Caco-2 (cell line): Measurements from ENCODE around the gene CFAP54. TPM values are rescaled to one million over a fixed set of nuclear protein-coding genes. Genes with fewer than 3 reads are reported as not detected.

Source experiments
- BruUV-seq: library from RNA; stranded (reverse); fragments of 400-500 nt; replicated peaks from 2 replicates; lab custom pipeline; 2021; lab: Mats Ljungman, UMichigan
- CTCF ChIA-PET: fragments of 300-600 bp; sonication (Branson Sonifier 250); formaldehyde crosslinking; loops from one replicate; lab custom pipeline; 2022; ENCODE audit warnings: antibody characterized with exemption; lab: Charles Lee
- POLR2A ChIA-PET: fragments of 300-600 bp; sonication (Branson Sonifier 250); formaldehyde crosslinking; loops from one replicate; lab custom pipeline; 2022; ENCODE audit warnings: antibody characterized with exemption; lab: Charles Lee
- DNase-seq, 2 experiments: peaks; one replicate each; pipeline versions ENCODE4 v3.0.0 to v3.0.0-alpha.2; 2020 to 2022
- H3K27me3 ChIP-seq: replicated peaks from 2 replicates; pipeline ENCODE4 v1.6.0; 2011; ENCODE audit warnings: low read length; ENCODE audit not compliant: control insufficient read depth, insufficient read depth
- H3K36me3 ChIP-seq: 2 replicates; pipeline ENCODE4 v1.5.1; 2011; ENCODE audit warnings: low read length; ENCODE audit not compliant: control insufficient read depth, insufficient read depth
- H3K4me1 ChIP-seq: fragments of 250-450 bp; sonication (Bioruptor Pico); 2 replicates; pipeline ENCODE4 v1.5.1; 2020; ENCODE audit warnings: mild to moderate bottlenecking
- H3K4me3 ChIP-seq: 2 replicates; pipeline ENCODE4 v1.5.1; 2011; ENCODE audit warnings: low read depth, mild to moderate bottlenecking, control low read depth, low read length
- H3K9me3 ChIP-seq: fragments of 250-450 bp; sonication (Bioruptor Pico); 2 replicates; pipeline ENCODE4 v1.5.1; 2020; ENCODE audit warnings: mild to moderate bottlenecking, moderate library complexity
- H3K27ac Mint-ChIP-seq: one replicate; pipeline ENCODE4 v1.8.0; 2022; ENCODE audit warnings: mixed read lengths; ENCODE audit not compliant: unreplicated experiment
- H3K27me3 Mint-ChIP-seq: one replicate; pipeline ENCODE4 v1.8.0; 2022; ENCODE audit warnings: mixed read lengths; ENCODE audit not compliant: insufficient read depth, unreplicated experiment
- H3K36me3 Mint-ChIP-seq: one replicate; pipeline ENCODE4 v1.8.0; 2022; ENCODE audit warnings: mild to moderate bottlenecking, mixed read lengths; ENCODE audit not compliant: insufficient read depth, unreplicated experiment
- H3K4me1 Mint-ChIP-seq: one replicate; pipeline ENCODE4 v1.8.0; 2022; ENCODE audit warnings: low read depth, mixed read lengths; ENCODE audit not compliant: unreplicated experiment
- H3K4me3 Mint-ChIP-seq: one replicate; pipeline ENCODE4 v1.8.0; 2022; ENCODE audit warnings: mild to moderate bottlenecking, moderate library complexity, mixed read lengths; ENCODE audit not compliant: unreplicated experiment
- H3K9me3 Mint-ChIP-seq: one replicate; pipeline ENCODE4 v1.8.0; 2022; ENCODE audit warnings: mixed read lengths; ENCODE audit not compliant: unreplicated experiment
- intact Hi-C: fragments of 100-400 bp; cut with micrococcal nuclease; formaldehyde crosslinking; loops from one replicate; pipeline ENCODE4 v1.10.0; 2022; ENCODE audit not compliant: unreplicated experiment
- total RNA-seq: library from RNA; stranded (reverse); gene quantifications from 2 replicates; pipeline ENCODE4 v1.2.3, GENCODE V29; 2022
- TF ChIP-seq, protein P1 (sequence below), 2 experiments: fragments of 200-600 bp in 1 of 2; IDR thresholded peaks; 1 replicate in 1 of 2; 2 replicates in 1 of 2; pipeline versions ENCODE4 v1.5.1 to v1.8.0; 2011 to 2022; ENCODE audit warnings: antibody characterized with exemption in 1 of 2, control low read depth in 1 of 2, inconsistent platforms in 1 of 2, low read depth in 1 of 2, low read length in 1 of 2, mild to moderate bottlenecking in 1 of 2, moderate library complexity in 1 of 2; ENCODE audit not compliant: insufficient read depth in 1 of 2, severe bottlenecking in 1 of 2, unreplicated experiment in 1 of 2

The CFAP54 gene
- total RNA-seq, 1 experiment from 2014 or later, result 0.14 TPM

DNA sequence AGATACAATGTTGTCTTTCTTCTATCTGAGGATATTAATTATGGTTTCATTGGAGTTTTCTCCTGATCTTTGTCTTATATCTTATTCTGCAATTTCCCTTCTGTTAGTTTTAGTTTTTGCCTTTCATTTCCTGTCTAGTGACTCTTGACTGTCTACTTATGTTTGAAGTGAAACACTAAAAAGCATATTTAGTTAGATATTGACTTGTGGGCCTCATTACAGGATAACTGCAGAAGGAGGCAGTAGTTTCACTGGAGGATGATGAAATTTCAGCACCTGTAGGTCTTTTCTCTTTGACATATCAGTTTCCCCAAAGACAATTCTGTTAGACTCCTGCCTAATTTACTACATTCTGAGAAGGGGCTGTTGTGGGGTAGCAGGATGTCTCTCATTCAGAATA lies 320.1 kb downstream of the CFAP54 start:
- Mint-ChIP-seq H3K27ac (peak overlapping the region; percentile 88), H3K36me3 (no peaks in the 10 kb centered on the region), H3K4me3 (no peak overlapping the region), H3K4me1 (peaks cover 32% of the 10 kb centered on the region), H3K27me3 (no peaks in the 10 kb centered on the region), H3K9me3 (peaks cover 34% of the 10 kb centered on the region)
- H3K4me3 ChIP-seq, result no peak overlapping the region
- CTCF ChIA-PET, result no interaction called here
- intact Hi-C loops, result no loop called here
- no peaks in the 10 kb centered on the region for H3K36me3 ChIP-seq
- DNase-seq, result no peak
- BruUV-seq, result no TSS peak
- peaks cover 24% of the 10 kb centered on the region for H3K4me1 ChIP-seq
- POLR2A ChIA-PET, result no interaction called here
- peaks cover 8% of the 10 kb centered on the region for H3K9me3 ChIP-seq
- TF ChIP-seq, protein P1, sequence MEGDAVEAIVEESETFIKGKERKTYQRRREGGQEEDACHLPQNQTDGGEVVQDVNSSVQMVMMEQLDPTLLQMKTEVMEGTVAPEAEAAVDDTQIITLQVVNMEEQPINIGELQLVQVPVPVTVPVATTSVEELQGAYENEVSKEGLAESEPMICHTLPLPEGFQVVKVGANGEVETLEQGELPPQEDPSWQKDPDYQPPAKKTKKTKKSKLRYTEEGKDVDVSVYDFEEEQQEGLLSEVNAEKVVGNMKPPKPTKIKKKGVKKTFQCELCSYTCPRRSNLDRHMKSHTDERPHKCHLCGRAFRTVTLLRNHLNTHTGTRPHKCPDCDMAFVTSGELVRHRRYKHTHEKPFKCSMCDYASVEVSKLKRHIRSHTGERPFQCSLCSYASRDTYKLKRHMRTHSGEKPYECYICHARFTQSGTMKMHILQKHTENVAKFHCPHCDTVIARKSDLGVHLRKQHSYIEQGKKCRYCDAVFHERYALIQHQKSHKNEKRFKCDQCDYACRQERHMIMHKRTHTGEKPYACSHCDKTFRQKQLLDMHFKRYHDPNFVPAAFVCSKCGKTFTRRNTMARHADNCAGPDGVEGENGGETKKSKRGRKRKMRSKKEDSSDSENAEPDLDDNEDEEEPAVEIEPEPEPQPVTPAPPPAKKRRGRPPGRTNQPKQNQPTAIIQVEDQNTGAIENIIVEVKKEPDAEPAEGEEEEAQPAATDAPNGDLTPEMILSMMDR (IDR thresholded peaks at IDR 0.05; ENCODE audit: insufficient read depth in 1 of 2, low read depth in 1 of 2, low read length in 1 of 2, severe bottlenecking in 1 of 2, unreplicated experiment in 1 of 2), result no peak
- H3K27me3 ChIP-seq, result no peaks in the 10 kb centered on the region

DNA sequence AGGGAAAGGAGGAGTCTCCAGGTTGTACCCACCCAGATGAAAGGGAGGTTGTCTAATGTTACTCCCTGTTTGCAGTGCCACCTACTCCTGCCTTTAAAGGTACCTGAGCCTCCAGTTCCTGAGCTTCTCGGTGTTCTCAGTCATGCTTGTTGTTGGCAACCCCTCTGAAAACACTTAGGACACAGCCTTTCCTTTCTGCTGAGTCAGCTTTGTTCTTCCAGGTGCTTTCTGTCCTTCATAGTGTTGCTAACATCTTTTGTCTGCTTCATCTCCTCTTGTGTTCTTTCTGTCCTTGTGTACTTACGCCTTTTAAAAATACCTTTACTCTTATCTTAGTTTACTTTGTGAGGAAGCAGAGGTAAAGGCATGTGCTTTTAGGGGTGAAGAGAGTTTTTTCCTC lies 320.7 kb downstream of the CFAP54 start:
- intact Hi-C loops, result loop anchor here (5.0 kb wide), 1 partner anchor 52 kb away; no protein-coding TSS in a partner anchor

DNA sequence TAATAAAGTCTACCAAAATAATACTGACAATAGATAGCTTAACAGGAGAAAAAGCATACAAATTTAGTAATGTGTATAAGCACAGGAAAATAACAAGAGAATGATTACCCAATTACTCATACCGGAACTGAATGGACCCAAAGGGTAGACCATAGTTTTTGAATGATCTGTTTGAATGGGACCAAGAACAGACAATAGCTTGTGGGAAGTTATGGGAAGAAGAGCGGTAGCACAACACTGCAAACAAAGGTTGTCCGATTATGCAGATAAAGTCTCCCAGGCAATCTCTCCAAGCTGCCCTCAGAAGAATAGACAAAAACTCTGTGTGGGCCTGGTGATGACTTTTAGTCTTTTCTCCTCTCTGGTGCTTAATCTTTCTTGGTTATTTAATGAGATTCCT lies 321.1 kb downstream of the CFAP54 start:
- Histone ChIP-seq H3K9me3 (no peaks in the 10 kb centered on the region), H3K4me3 (no peak overlapping the region), H3K36me3 (no peaks in the 10 kb centered on the region), H3K27me3 (no peaks in the 10 kb centered on the region), H3K4me1 (peaks cover 24% of the 10 kb centered on the region)
- TF ChIP-seq, protein P1 (IDR thresholded peaks at IDR 0.05; ENCODE audit: insufficient read depth in 1 of 2, low read depth in 1 of 2, low read length in 1 of 2, severe bottlenecking in 1 of 2, unreplicated experiment in 1 of 2), result no peak
- POLR2A ChIA-PET, result no interaction called here
- DNase-seq, result no peak
- Mint-ChIP-seq H3K27ac (peak overlapping the region; percentile 88), H3K27me3 (no peaks in the 10 kb centered on the region), H3K36me3 (no peaks in the 10 kb centered on the region), H3K9me3 (peaks cover 34% of the 10 kb centered on the region), H3K4me3 (peak overlapping the region; percentile 19), H3K4me1 (peaks cover 32% of the 10 kb centered on the region)
- intact Hi-C loops, result loop anchor here (5.0 kb wide), 1 partner anchor 52 kb away; no protein-coding TSS in a partner anchor
- no TSS peak for BruUV-seq
- CTCF ChIA-PET, result no interaction called here

More for the DNA sequence above, 320.7 kb downstream of the CFAP54 start:
- H3K4me1 Mint-ChIP-seq, result peaks cover 32% of the 10 kb centered on the region
- Histone ChIP-seq H3K36me3 (no peaks in the 10 kb centered on the region), H3K4me1 (peaks cover 24% of the 10 kb centered on the region), H3K27me3 (no peaks in the 10 kb centered on the region), H3K9me3 (peaks cover 2% of the 10 kb centered on the region), H3K4me3 (no peak overlapping the region)
- POLR2A ChIA-PET, result no interaction called here
- H3K36me3 Mint-ChIP-seq, result no peaks in the 10 kb centered on the region
- peaks cover 34% of the 10 kb centered on the region for H3K9me3 Mint-ChIP-seq
- no TSS peak for BruUV-seq
- CTCF ChIA-PET, result no interaction called here
- H3K27me3 Mint-ChIP-seq, result no peaks in the 10 kb centered on the region
- H3K4me3 Mint-ChIP-seq, result peak overlapping the region; percentile 19
- peak overlapping the region; percentile 88 for H3K27ac Mint-ChIP-seq
- DNase-seq, result peak in 1 of 2 experiments; percentile 44
- TF ChIP-seq, protein P1 (IDR thresholded peaks at IDR 0.05; ENCODE audit: insufficient read depth in 1 of 2, low read depth in 1 of 2, low read length in 1 of 2, severe bottlenecking in 1 of 2, unreplicated experiment in 1 of 2), result no peak
